A549 (cell line): ENCODE results near the gene TLCD4.

Source experiments
- CBX2 ChIP-seq: fragments of 200-600 bp; sonication (generic); IDR thresholded peaks from 2 replicates; pipeline ENCODE4 v1.6.1; 2016; ENCODE audit warnings: low read depth, mild to moderate bottlenecking, borderline replicate concordance
- CHD2 ChIP-seq: fragments of 150-350 bp; IDR thresholded peaks from 2 replicates; pipeline ENCODE4 v1.6.1; 2014; ENCODE audit warnings: low read length; ENCODE audit not compliant: partially characterized antibody
- CTCF ChIP-seq: fragments of >200 bp; sonication (Bioruptor Twin); formaldehyde crosslinking; IDR thresholded peaks from 3 replicates; pipeline ENCODE4 v1.5.1; 2016
- EP300 ChIP-seq, 2 experiments: fragments of >200 bp; sonication (Bioruptor Twin); formaldehyde crosslinking; IDR thresholded peaks; 2 replicates in 1 of 2; 3 replicates in 1 of 2; pipeline ENCODE4 v1.6.1; 2016 to 2017
- POLR2AphosphoS2 ChIP-seq: conservative IDR thresholded peaks from 2 replicates; pipeline ENCODE4 v1.6.1; 2012; ENCODE audit warnings: low read length, improper control_type of control experiment, inconsistent platforms
- REST ChIP-seq: fragments of 200-600 bp; sonication (generic); IDR thresholded peaks from 2 replicates; pipeline ENCODE4 v1.6.1; 2016; ENCODE audit warnings: antibody characterized with exemption, mild to moderate bottlenecking, moderate library complexity
- RNF2 ChIP-seq: fragments of 200-600 bp; sonication (generic); IDR thresholded peaks from 2 replicates; pipeline ENCODE4 v1.6.1; 2016; ENCODE audit warnings: low read depth, mild to moderate bottlenecking, antibody characterized with exemption, moderate library complexity, borderline replicate concordance
- TF ChIP-seq, protein P1 (sequence below): fragments of 150-350 bp; IDR thresholded peaks from 2 replicates; pipeline ENCODE4 v1.6.1; 2014; ENCODE audit warnings: low read depth, mild to moderate bottlenecking, low read length

DNA sequence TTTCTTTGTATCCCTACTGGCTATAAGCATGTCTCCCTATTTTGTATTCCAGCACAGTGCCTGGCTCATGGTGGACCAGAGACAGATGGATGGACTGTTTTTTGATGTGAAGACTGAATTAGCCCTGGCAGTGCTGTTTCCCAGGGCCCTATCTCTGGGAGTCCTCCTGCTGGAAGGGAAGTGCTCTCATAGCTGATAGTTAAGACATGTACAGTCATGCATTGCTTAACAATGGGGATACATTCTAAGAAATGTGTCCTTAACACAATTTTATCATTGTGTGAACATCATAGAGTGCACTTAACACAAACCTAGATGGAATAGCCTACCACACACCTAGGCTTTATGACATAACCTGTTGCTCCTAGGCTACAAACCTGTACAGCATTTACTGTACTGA lies 21.1 kb downstream of the TLCD4 start:
- TF ChIP-seq RNF2 = no peak
- TF ChIP-seq REST = no peak
- TF ChIP-seq CTCF = no peak
- TF ChIP-seq CHD2 = no peak
- no peak for TF ChIP-seq EP300 (IDR thresholded peaks at IDR 0.05)
- TF ChIP-seq, protein P1, sequence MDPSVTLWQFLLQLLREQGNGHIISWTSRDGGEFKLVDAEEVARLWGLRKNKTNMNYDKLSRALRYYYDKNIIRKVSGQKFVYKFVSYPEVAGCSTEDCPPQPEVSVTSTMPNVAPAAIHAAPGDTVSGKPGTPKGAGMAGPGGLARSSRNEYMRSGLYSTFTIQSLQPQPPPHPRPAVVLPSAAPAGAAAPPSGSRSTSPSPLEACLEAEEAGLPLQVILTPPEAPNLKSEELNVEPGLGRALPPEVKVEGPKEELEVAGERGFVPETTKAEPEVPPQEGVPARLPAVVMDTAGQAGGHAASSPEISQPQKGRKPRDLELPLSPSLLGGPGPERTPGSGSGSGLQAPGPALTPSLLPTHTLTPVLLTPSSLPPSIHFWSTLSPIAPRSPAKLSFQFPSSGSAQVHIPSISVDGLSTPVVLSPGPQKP = no peak
- no peak for TF ChIP-seq POLR2AphosphoS2
- TF ChIP-seq CBX2 = no peak
